HS-27A (cell line): ENCODE measurements around the gene C7orf57.
"Not testable (repeated sequence)": the region's sequence is repeated elsewhere in the genome, so short reads cannot be mapped to it uniquely, and the experiment has no call there.

Experiments
- DNase-seq: peaks from one replicate; pipeline ENCODE4 v3.0.0-alpha.2; 2012; ENCODE audit warnings: low read depth, missing footprints

The C7orf57 gene

DNA sequence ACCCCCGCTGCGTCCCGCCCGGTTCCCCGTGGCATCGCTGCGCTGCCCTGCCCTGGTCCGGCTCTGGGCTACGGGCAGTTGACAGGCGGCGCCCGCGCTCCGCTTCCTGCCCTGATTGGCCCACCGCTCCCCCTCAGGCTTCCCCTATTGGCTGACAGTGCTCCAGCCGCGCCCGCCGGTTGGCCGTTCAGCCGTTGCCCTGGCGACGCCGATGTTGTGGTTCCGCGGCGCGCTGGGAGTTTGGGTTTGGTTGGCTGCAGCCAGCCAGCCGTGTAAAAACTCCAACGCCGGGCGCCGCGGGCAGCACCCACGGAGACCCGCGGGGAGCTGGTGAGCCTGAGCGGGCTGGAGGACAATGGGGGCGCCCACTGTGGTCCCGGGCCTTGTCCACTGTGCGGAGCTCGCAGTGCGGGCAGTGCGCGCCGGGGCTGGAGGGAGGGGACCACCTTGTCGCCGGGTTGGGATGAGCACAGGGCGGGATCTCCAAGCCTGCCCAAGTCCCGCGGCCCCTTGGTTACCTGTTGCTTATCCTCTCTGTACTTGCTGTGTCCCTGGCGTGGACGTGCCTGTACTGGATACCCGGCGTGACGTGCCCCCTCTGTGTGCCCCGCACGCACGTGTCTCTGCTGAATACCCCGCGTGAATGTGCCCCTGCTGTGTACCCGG is at the start of gene C7orf57:
C7orf57 (plus strand) TSS at position 243 of the 666 bp plus-strand sequence. CDS start 766 bp downstream, outside the sequence.
- DNase-seq = peak; percentile 34

DNA sequence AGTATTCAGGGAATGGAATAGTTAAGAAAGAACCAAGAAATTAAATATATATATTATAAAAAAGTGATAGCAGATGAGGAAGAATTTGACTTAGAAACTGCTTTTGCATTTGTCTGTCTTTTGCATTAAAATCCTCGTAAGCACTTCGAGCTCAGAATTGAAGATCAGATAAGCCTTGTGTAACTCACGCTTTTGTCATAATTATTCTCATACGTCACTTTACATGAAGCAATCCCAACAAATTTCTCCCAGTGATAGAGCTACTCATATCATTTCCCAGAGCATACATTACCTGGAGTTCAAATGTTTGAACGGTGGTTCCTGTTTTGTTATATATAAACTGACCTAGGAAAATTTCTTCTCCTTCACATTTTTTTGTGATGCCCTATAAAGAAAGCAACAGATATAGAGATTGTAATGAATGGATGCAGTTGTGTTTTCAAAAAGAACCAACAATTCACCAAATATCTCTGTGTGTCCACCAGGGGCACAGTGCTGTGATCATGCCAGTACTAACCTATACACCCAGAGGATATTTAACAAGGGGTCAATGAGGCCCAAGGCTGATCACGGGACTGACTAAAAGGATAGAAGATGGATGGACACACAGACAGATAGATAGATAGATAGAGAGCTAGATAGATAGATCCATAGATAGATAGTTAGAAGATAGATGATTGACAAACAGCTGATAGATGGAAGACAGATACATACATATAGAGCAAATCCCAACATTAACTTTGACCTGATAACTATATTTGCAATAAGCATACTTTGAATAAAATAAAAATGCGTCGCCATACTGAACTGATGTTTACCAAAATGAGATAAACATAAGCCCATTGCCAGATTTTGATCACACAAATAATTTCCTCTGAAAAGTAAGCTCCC is 46.6 kb upstream of the C7orf57 start:
- DNase-seq = no peak

DNA sequence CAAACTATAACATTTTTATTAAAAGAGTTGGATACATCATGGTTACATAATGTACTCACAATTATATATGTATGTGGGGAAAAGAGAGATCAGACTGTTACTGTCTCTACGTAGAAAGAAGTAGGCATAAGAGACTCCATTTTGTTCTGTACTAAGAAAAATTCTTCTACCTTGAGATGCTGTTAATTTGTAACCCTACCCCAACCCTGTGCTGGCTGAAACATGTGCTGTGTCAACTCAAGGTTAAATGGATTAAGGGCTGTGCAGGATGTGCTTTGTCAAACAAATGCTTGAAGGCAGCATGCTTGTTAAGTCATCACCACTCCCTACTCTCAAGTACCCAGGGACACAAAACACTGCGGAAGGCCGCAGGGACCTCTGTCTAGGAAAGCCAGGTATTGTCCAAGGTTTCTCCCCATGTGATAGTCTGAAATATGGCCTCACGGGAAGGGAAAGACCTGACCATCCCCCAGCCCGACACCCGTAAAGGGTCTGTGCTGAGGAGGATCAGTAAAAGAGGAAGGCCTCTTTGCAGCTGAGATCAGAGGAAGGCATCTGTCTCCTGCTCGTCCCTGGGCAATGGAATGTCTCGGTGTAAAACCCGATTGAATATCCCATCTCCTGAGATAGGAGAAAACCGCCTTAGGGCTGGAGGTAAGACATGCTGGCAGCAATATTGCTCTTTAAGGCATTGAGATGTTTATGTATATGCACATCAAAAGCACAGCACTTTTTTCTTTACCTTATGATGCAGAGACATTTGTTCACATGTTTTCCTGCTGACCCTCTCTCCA is 45.5 kb upstream of the C7orf57 start:
- not testable (repeated sequence) for DNase-seq

DNA sequence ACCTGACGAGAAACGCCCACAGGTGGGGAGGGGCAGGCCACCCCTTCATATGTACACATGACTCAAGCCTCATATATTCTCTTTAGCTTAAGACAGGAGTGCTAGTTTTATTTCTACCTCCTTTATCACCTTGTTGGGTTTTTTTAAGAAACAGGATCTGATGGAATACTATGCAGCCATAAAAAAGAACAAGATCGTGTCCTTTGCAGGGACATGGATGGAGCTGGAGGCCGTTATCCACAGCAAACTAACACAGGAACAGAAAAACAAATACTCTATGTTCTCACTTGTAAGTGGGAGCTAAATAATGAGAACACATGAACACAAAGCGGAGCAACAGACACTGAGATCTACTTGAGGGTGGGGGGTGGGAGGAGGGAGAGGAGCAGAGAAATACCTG is 44.8 kb upstream of the C7orf57 start:
- DNase-seq = no peak

DNA sequence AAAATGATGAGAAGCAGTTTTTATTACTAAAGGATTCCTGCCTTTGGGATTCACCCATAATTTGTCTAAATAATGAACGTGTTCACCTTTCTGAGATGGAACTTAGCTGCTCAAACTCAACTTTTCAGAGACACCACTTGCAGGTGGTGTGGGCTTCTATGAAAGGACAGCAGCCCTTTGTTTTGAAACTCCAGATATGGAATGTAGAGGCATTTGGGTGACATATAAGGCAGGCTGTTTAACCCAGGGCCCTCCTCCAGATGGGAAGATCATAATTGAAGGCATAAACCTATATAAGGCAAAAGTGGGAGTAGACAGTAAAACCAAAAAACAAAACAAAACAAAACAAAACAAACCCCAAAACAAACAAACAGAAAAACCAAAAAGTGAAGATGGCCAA is 44.1 kb upstream of the C7orf57 start:
- DNase-seq = no peak

DNA sequence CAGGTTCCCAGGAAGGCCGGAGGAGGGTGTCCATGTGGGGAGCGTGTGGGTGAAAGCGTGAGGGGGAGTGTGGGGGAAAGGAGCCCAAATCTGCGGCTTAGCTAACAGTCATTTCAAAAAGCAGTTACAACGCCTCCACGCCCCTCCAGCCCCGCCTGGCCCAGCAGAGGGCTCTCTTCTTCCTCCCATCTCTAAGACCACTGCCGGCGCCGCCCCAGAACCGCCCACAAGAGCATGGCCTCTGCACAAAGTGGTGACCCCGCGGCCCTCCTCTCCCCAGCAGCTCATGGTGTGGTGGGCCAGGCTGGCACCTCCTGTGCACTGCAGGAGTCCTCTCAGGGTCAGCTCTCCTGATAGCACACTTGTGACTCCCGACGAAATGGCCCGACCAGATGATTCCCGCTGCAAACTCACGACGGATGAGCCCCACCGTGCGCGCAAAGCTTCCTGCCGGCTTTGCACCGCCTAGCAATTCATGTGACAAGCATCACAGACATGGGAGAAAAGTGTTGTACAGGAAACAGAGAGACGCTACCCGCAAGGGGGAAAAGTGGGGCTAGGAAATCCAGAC is 43.5 kb upstream of the C7orf57 start:
- no peak for DNase-seq

DNA sequence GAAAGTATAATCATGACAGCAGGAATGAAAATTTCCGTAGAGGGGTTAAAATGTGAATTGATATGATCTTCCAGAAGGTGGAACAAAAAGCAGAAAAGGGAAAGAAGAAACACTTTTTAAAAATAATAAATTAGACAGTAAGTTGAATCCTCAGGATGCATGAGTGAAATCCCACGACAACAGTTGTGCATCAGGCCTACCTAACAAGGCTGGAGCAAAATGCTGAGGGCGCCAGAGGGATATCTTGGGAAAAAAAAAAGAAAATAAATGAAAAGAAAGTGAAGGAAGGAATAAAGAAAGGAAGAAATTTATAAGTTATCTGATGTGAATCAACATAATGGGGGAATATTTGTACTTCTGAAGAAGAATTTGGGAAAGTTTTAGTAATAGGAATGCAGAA is 42.9 kb upstream of the C7orf57 start:
- DNase-seq = no peak

DNA sequence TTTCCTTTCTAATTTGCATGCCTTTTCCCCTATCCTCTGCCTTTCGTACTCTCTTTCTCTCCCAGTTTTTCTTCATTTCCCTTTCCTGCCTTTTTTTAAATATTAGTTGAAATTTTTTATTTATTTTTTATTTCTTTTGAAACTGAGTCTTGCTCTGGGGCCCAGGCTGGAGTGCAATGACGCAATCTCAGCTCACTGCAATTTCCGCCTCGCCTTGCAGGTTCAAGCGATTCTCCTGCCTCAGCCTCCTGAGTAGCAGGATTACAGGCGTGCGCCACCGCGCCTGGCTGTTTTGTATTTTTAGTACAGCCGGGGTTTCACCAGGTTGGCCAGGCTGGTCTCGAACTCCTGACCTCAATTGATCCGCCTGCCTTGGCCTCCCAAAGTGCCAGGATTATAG is 35.9 kb upstream of the C7orf57 start:
- DNase-seq = no peak

DNA sequence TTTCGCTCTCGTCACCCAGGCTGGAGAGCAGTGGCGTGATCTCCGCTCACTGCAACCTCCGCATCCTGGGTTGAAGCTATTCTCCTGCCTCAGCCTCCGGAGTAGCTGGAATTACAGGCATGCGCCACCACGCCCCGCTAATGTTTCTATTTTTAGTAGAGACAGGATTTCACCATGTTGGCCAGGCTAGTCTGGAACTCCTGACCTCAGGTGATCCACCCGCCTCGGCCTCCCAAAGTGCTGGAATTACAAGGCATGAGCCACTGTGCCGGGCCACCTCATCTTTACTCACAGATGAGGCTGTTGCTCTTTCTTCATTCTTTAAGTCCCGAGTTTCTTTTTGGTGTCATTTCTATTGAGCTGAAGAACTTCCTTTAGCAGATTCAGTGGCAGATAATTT is 35.2 kb upstream of the C7orf57 start:
- peak; percentile 12 for DNase-seq

DNA sequence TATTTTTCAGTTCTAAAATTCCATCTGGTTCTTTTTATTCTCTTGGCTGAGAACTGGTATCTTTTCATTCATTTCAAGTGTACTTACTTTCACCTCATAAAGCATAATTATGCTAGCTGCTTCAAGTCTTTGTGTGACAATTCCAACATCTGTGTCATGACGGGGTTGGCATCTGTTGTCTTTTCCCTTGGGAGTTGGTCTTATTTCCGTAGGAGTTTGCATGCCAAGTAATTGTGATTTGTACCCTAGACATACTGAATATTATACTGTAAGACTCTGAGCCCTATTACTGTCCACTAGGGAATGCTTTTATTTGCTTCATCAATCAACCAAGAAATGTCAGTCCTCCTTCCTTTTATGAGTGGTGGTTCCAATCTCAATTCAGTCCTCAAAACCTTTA is 31.3 kb upstream of the C7orf57 start:
- no peak for DNase-seq

DNA sequence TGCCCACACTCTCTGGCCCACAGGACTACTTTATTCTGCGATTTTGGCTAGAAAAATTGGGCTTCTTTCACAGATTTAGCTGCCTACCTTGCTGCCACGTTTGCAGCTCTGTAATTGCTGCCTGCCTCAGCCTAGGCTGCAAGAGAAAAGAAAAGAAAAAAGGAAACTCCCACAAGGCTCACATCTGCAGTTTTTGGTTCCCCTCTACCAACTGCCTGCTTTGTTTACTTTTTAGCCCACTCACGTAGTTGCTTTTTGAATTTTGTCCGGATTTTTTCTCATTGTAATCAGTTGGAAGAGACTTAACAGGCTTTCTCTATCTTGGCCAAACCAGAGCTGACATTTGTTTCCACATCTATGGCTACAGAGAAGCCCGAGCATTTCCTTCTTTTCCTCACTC is 30.7 kb upstream of the C7orf57 start:
- no peak for DNase-seq

DNA sequence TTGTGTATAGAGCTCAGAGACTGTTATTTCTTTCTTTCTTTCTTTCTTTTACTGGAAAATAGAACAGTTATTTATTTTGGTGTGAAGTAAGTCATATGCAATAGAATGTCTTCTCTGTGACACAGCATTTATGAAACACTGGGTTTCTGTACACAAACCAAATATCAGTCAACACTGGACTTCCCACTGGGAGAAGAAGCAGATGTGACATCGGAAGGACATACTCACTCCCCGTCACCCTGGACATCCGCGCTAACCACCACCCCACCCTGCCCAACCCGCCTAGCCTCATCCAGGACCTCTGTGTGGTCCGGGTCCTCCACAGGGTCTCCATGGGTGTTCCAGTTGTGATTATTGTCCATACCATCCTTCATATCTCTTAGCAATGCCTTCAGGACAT is 28.5 kb upstream of the C7orf57 start:
- no peak for DNase-seq

DNA sequence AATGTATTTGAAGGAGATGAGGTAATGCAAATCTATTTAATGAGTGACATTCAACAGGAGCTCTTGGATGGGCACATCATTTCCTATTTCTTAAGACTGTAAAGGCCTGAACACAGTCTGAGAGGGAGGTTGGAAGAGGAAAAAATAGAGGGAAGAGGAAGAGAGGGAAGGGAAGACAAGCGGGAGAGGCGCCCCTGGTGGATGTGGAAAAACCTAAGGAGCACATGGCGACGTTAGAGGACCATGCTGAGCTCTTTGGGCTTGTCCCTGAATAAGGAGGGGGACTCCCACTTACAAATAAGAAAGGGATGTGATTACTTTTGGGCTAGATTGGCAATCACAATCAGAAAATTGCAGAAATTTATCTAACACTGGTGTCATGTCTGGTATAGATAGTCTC is 26.1 kb upstream of the C7orf57 start:
- DNase-seq = no peak

DNA sequence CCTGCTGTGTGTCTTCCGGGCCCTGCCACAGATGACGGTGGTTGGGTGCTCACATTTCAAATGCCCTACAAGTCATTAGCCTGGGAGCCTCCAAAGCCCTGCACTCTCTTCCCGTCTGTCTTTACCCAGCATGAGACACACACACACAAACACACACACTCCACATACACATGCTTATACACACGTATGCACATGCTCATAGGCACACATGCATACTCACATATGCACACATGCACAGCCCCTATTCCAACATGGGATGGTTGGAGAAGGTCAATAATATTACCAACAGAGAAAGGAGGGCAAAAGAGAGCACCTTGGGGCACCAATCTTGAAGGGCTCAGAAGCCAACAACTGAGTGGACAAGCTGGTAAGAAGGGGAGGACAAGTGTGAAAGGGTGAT is 25.4 kb upstream of the C7orf57 start:
- no peak for DNase-seq

DNA sequence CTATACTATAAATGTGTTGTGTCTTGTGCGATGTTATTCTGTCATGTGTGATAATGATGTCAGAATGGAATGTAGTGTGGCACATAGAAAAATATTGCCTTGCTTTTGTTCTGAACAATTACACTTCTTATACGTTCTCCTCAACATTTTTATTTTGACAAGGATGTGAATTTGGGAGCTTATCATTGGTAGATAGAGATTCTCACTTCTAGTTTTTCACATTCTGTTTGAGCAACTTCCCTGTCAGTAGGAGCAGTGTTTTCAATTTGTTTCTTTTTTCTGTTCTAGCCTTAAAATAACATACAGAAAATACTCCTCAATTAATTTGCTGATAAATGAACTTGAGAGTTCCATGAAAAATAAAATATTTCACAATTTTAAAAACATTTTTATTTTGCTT is 24.0 kb upstream of the C7orf57 start:
- no peak for DNase-seq

DNA sequence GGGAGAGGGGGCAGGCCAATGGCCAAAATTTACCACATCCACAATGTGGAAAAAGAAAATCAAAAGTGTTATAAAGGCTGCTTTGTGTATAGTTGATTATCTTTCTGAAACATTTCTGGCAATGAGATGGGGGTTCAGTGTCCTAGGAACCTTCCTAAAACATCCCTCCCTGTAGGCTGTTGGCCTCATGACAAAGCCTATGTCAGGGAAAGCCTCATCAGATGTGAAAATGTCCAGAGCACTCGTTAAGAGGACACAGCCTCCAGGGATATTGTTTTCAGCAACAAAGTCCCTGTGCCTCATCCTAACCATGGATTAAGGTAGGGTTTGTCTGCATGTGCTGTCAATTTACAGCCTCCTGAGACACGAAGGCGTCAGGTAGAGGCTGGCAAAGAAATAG is 23.4 kb upstream of the C7orf57 start:
- no peak for DNase-seq

DNA sequence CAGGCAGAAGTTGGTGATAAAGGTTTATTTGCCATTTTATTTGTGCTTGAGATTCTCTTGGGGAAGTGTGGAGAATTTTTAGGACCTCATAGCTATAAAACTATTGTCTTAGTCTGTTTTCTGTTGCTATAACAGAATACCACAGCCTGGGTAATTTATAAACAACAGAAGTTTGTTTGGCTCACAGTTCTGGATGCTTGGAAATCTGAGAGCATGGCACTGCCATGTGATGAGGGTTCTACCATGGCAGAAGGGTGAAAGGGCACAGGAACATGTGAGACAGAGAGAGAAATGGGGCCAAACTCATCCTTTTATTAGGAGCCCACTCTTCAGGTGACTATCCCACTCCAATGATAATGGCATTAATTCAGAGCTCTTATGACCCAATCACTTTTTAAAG is 18.7 kb upstream of the C7orf57 start:
- DNase-seq = no peak

DNA sequence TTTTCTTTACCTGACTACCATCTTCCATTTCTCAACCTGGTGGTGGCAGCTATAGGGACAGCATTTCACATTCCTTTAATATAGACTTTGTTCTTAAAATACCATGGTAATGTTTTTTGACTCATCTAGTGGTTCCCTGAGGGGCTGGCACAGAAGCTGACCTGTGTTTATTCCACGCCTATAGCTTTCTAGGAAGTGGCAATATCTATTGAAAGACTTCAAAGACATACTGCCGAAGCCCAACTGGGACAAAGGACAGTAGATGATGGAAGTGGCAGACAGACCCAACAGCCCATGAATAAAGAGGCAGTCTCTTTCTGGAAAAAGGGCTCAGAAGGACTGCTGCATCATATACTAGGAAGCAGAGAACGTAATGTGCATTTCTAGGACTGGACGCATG is 17.7 kb upstream of the C7orf57 start:
- no peak for DNase-seq

DNA sequence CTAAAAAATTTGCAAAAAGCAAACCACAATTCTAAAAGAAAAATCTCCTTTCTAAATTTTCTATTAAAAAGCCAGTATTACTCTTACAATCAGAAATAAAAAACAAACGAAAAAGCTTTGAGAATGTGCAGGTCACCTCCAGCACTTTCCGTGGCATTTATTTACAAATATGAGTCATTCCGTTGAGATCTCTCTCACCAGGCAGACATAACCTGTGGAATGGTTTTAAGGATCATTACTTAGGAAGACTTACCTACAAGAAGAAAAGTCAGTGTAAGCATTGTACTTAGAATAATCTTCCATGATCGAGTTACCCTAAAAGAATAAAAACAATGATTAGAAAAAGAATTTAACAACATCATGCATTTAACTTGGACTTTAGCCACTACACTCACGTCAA is 9.7 kb upstream of the C7orf57 start:
- DNase-seq = no peak

DNA sequence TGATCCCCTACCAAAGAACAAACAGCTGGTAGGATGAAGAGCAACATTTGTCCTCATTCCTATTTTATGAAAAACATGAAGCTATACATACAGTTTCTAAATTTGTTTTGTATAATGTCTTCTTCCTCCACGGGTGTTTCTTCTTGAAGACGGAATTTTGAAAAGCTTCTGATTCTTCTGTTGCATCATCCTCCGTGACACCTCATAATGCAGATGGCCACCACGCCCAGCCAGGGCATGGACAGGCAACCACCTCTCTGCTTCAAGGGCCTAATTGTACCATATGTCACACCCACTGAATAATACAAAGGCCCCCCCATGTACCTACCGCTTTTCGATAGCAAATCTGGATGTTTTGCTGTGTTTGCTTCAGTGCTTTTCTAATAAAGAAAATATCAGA is 6.4 kb upstream of the C7orf57 start, which contains the start of gene SUN3:
SUN3 (minus strand) TSS at position 170 of the 400 bp plus-strand sequence; CDS start at position 1, 169 bp downstream.
- DNase-seq = no peak

DNA sequence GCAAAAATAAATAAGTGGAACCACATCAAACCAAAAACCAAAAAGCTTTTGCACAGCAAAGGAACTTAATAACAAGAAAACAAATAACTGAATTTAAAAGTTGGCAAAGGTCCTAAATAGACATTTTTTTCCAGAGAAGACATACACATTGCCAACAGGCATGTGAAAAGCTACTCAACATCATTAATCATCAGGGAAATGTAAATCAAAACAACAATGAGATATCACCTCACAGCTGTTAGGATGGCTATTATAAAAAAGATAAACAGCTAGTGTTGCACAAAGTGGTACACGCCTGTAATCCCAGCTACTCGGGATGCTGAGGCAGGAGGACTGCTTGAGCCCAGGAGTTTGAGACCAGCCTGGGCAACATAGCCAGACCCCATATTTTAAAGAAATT is 4.2 kb upstream of the C7orf57 start:
- no peak for DNase-seq

DNA sequence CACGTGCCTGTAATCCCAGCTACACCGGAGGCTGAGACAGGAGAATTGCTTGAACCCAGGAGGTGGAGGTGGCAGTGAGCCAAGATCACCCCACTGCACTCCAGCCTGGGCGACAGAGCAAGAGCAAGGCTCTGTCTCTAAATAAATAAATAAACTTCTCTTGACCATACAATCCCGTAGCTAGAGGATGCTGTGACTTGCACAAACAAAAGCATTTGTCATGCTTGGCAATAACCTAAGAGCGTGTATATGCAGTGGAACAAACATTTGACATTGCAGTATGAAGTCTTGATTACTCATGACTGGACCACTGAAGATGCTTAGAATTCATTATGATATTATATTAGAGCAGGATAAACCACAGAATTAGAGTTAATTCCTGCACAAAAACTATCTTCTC is 1.4 kb upstream of the C7orf57 start:
- no peak for DNase-seq
